A673 (cell line): Measurements from ENCODE around the gene CDKN2B-AS1. TPM values are rescaled to one million over a fixed set of nuclear protein-coding genes. Genes with fewer than 3 reads are reported as not detected.
"Not testable (repeated sequence)": the region's sequence is repeated elsewhere in the genome, so short reads cannot be mapped to it uniquely, and the experiment has no call there.

Experiments
- BruUV-seq: library from RNA; stranded (reverse); fragments of 400-500 nt; replicated peaks from 2 replicates; lab custom pipeline; 2021; lab: Mats Ljungman, UMichigan
- CTCF ChIA-PET: fragments of 300-600 bp; sonication (Branson Sonifier 250); formaldehyde crosslinking; loops from one replicate; lab custom pipeline; 2022; ENCODE audit warnings: antibody characterized with exemption; lab: Charles Lee
- POLR2A ChIA-PET: fragments of 300-600 bp; sonication (Branson Sonifier 250); formaldehyde crosslinking; loops from one replicate; lab custom pipeline; 2022; ENCODE audit warnings: antibody characterized with exemption; ENCODE audit not compliant: low non-redundant PET; lab: Charles Lee
- DNase-seq: peaks from one replicate; pipeline ENCODE4 v3.0.0-alpha.2; 2015; ENCODE audit warnings: low spot score
- H3K27ac ChIP-seq: fragments of 200-600 bp; sonication (generic); 2 replicates; pipeline ENCODE4 v1.5.1; 2016; ENCODE audit warnings: mixed run types, low read depth, mild to moderate bottlenecking, mixed read lengths, antibody characterized with exemption, low read length; ENCODE audit not compliant: poor library complexity, severe bottlenecking
- H3K27me3 ChIP-seq: fragments of 200-600 bp; sonication (generic); replicated peaks from 2 replicates; pipeline ENCODE4 v1.6.1; 2017; ENCODE audit warnings: mixed run types, low read depth, mild to moderate bottlenecking, mixed read lengths, antibody characterized with exemption, low read length; ENCODE audit not compliant: insufficient read depth, poor library complexity
- H3K36me3 ChIP-seq: fragments of 200-600 bp; sonication (generic); 2 replicates; pipeline ENCODE4 v1.6.1; 2016; ENCODE audit warnings: mixed run types, mild to moderate bottlenecking, mixed read lengths, antibody characterized with exemption, low read length; ENCODE audit not compliant: insufficient read depth, poor library complexity, severe bottlenecking
- H3K4me1 ChIP-seq: fragments of 200-600 bp; sonication (generic); 2 replicates; pipeline ENCODE4 v1.6.1; 2017; ENCODE audit warnings: mixed run types, mild to moderate bottlenecking, mixed read lengths, antibody characterized with exemption, low read length; ENCODE audit not compliant: insufficient read depth, poor library complexity, severe bottlenecking
- H3K4me3 ChIP-seq: fragments of 200-600 bp; sonication (generic); 2 replicates; pipeline ENCODE4 v1.5.1; 2016; ENCODE audit warnings: low read depth, mixed run types, mild to moderate bottlenecking, mixed read lengths, low read length; ENCODE audit not compliant: poor library complexity, severe bottlenecking
- H3K9me3 ChIP-seq: fragments of 200-600 bp; sonication (generic); 2 replicates; pipeline ENCODE4 v1.6.1; 2016; ENCODE audit warnings: mixed run types, low read depth, mild to moderate bottlenecking, mixed read lengths, antibody characterized with exemption, low read length; ENCODE audit not compliant: poor library complexity, severe bottlenecking
- CTCF ChIP-seq: fragments of 300-800, 200-600 bp; sonication (generic); conservative IDR thresholded peaks from 2 replicates; pipeline ENCODE4 v1.5.1; 2017; ENCODE audit warnings: low read depth, mild to moderate bottlenecking, antibody characterized with exemption, low read length, moderate library complexity, mixed read lengths
- EZH2 ChIP-seq: fragments of 200-600 bp; sonication (generic); IDR thresholded peaks from 2 replicates; pipeline ENCODE4 v1.6.1; 2017; ENCODE audit warnings: borderline replicate concordance, low read depth, mild to moderate bottlenecking, mixed read lengths, antibody characterized with exemption, low read length; ENCODE audit not compliant: poor library complexity, severe bottlenecking
- intact Hi-C: fragments of 100-400 bp; cut with micrococcal nuclease; formaldehyde crosslinking; loops from one replicate; pipeline ENCODE4 v1.10.0; 2022; ENCODE audit not compliant: unreplicated experiment
- total RNA-seq: library from RNA; stranded (reverse); gene quantifications from 2 replicates; pipeline ENCODE4 v1.2.3, GENCODE V29; 2021

The CDKN2B-AS1 gene
- total RNA-seq, 1 experiment from 2014 or later: not detected

GRCh38 chr9:22056402-22056801, 61.8 kb downstream of the CDKN2B-AS1 start:
- BruUV-seq: no TSS peak
- Histone ChIP-seq H3K27me3 (no peaks in the 10 kb centered on the region), H3K27ac (no peak overlapping the region), H3K4me3 (no peak overlapping the region), H3K36me3 (no peaks in the 10 kb centered on the region), H3K4me1 (no peaks in the 10 kb centered on the region), H3K9me3 (no peaks in the 10 kb centered on the region)
- intact Hi-C loops: no loop called here
- POLR2A ChIA-PET: no interaction called here
- TF ChIP-seq CTCF (no peak), EZH2 (no peak)
- no peak for DNase-seq
- CTCF ChIA-PET: no interaction called here

GRCh38 chr9:22057972-22058371, 63.4 kb downstream of the CDKN2B-AS1 start:
- H3K27ac ChIP-seq, POLR2A ChIA-PET, BruUV-seq, DNase-seq, H3K4me1 ChIP-seq, H3K4me3 ChIP-seq, intact Hi-C loops, H3K27me3 ChIP-seq, H3K9me3 ChIP-seq, CTCF ChIA-PET, H3K36me3 ChIP-seq: not testable (repeated sequence)

GRCh38 chr9:22060831-22061383, 66.3 kb downstream of the CDKN2B-AS1 start:
- ChIA-PET CTCF (no interaction called here), POLR2A (no interaction called here)
- no peak for DNase-seq
- no peak for TF ChIP-seq EZH2
- no peak for TF ChIP-seq CTCF
- Histone ChIP-seq H3K27me3 (no peaks in the 10 kb centered on the region), H3K36me3 (no peaks in the 10 kb centered on the region), H3K4me1 (no peaks in the 10 kb centered on the region), H3K9me3 (no peaks in the 10 kb centered on the region), H3K4me3 (no peak overlapping the region), H3K27ac (no peak overlapping the region)
- no TSS peak for BruUV-seq
- intact Hi-C loops: no loop called here

GRCh38 chr9:22064957-22065356, 70.4 kb downstream of the CDKN2B-AS1 start:
- intact Hi-C loops: no loop called here
- no peaks in the 10 kb centered on the region for H3K9me3 ChIP-seq
- H3K4me3 ChIP-seq: no peak overlapping the region
- CTCF ChIA-PET: no interaction called here
- POLR2A ChIA-PET: no interaction called here
- H3K27ac ChIP-seq: no peak overlapping the region
- H3K27me3 ChIP-seq: no peaks in the 10 kb centered on the region
- DNase-seq: no peak
- TF ChIP-seq CTCF (no peak), EZH2 (no peak)
- H3K36me3 ChIP-seq: no peaks in the 10 kb centered on the region
- no peaks in the 10 kb centered on the region for H3K4me1 ChIP-seq
- BruUV-seq: no TSS peak
